H9 (cell line): ENCODE results near the gene CEACAM18. TPM values are rescaled to one million over a fixed set of nuclear protein-coding genes. Genes with fewer than 3 reads are reported as not detected.

Experiments used
- DNase-seq: peaks from one replicate; pipeline ENCODE4 v3.0.0-alpha.2; 2017
- H2AFZ ChIP-seq: one replicate; pipeline ENCODE4 v1.6.1; 2013; ENCODE audit warnings: mild to moderate bottlenecking, low read length, control low read depth, moderate library complexity
- H2AK5ac ChIP-seq: 2 replicates; pipeline ENCODE4 v1.6.1; 2013; ENCODE audit warnings: low read length, control low read depth, mixed read lengths; ENCODE audit not compliant: insufficient read length
- H2BK120ac ChIP-seq: one replicate; pipeline ENCODE4 v1.6.1; 2013; ENCODE audit warnings: low read depth, mild to moderate bottlenecking, low read length, control low read depth, inconsistent platforms; ENCODE audit not compliant: poor library complexity, severe bottlenecking
- H2BK12ac ChIP-seq: 2 replicates; pipeline ENCODE4 v1.6.1; 2013; ENCODE audit warnings: low read length, control low read depth, mixed read lengths, low read depth; ENCODE audit not compliant: insufficient read length
- H2BK15ac ChIP-seq: 2 replicates; pipeline ENCODE4 v1.6.1; 2013; ENCODE audit warnings: low read depth, low read length, control low read depth
- H2BK20ac ChIP-seq: one replicate; pipeline ENCODE4 v1.6.1; 2013; ENCODE audit warnings: low read depth, mild to moderate bottlenecking, low read length, control low read depth, inconsistent platforms; ENCODE audit not compliant: poor library complexity, severe bottlenecking
- H2BK5ac ChIP-seq: 2 replicates; pipeline ENCODE4 v1.6.1; 2013; ENCODE audit warnings: low read length, control low read depth, mixed read lengths; ENCODE audit not compliant: insufficient read length
- H3K14ac ChIP-seq: 2 replicates; pipeline ENCODE4 v1.6.1; 2013; ENCODE audit warnings: low read length, control low read depth; ENCODE audit not compliant: insufficient read depth
- H3K18ac ChIP-seq: 2 replicates; pipeline ENCODE4 v1.6.1; 2013; ENCODE audit warnings: low read depth, mild to moderate bottlenecking, mixed read lengths, low read length, control low read depth; ENCODE audit not compliant: insufficient read length
- H3K23ac ChIP-seq: 2 replicates; pipeline ENCODE4 v1.6.1; 2013; ENCODE audit warnings: low read length, control low read depth, mixed read lengths, low read depth; ENCODE audit not compliant: insufficient read length
- H3K23me2 ChIP-seq: 2 replicates; pipeline ENCODE4 v1.6.1; 2013; ENCODE audit warnings: low read depth, mild to moderate bottlenecking, mixed read lengths, low read length, control low read depth; ENCODE audit not compliant: insufficient read length, poor library complexity, severe bottlenecking
- H3K27ac ChIP-seq: 2 replicates; pipeline ENCODE4 v1.5.1; 2013; ENCODE audit warnings: low read length, control low read depth, mixed read lengths, low read depth; ENCODE audit not compliant: insufficient read length
- H3K27me3 ChIP-seq: 2 replicates; pipeline ENCODE4 v1.6.1; 2013; ENCODE audit warnings: low read length, control low read depth, inconsistent platforms; ENCODE audit not compliant: insufficient read depth
- H3K4ac ChIP-seq: 2 replicates; pipeline ENCODE4 v1.6.1; 2013; ENCODE audit warnings: low read depth, mild to moderate bottlenecking, control low read depth, inconsistent platforms, low read length, moderate library complexity
- H3K4me1 ChIP-seq: 2 replicates; pipeline ENCODE4 v1.6.1; 2013; ENCODE audit warnings: low read length, control low read depth, inconsistent platforms; ENCODE audit not compliant: insufficient read depth
- H3K4me2 ChIP-seq: 2 replicates; pipeline ENCODE4 v1.6.1; 2013; ENCODE audit warnings: low read length, control low read depth, mixed read lengths; ENCODE audit not compliant: insufficient read length, insufficient read depth
- H3K56ac ChIP-seq: 2 replicates; pipeline ENCODE4 v1.6.1; 2013; ENCODE audit warnings: low read depth, mild to moderate bottlenecking, mixed read lengths, low read length, control low read depth; ENCODE audit not compliant: insufficient read length
- H3K79me1 ChIP-seq: 2 replicates; pipeline ENCODE4 v1.6.1; 2013; ENCODE audit warnings: low read depth, mild to moderate bottlenecking, moderate library complexity, low read length, control low read depth, inconsistent platforms; ENCODE audit not compliant: insufficient read depth, poor library complexity, severe bottlenecking
- H3K79me2 ChIP-seq: 2 replicates; pipeline ENCODE4 v1.6.1; 2013; ENCODE audit warnings: low read length, control low read depth, inconsistent platforms; ENCODE audit not compliant: insufficient read depth
- H3K9ac ChIP-seq: 2 replicates; pipeline ENCODE4 v1.6.1; 2013; ENCODE audit warnings: low read length, control low read depth, mixed read lengths; ENCODE audit not compliant: insufficient read length; ENCODE audit errors: extremely low read depth
- H3K9me3 ChIP-seq: one replicate; pipeline ENCODE4 v1.6.1; 2013; ENCODE audit warnings: low read depth, low read length, inconsistent platforms; ENCODE audit not compliant: control insufficient read depth
- H3T11ph ChIP-seq: one replicate; pipeline ENCODE4 v1.6.1; 2013; ENCODE audit warnings: mild to moderate bottlenecking, low read length, control low read depth, inconsistent platforms
- H4K20me1 ChIP-seq: one replicate; pipeline ENCODE4 v1.6.1; 2013; ENCODE audit not compliant: control insufficient read depth, insufficient read length, insufficient read depth
- H4K5ac ChIP-seq: 2 replicates; pipeline ENCODE4 v1.6.1; 2013; ENCODE audit warnings: low read depth, mild to moderate bottlenecking, mixed read lengths, low read length, control low read depth; ENCODE audit not compliant: insufficient read length
- H4K8ac ChIP-seq: replicated peaks from 2 replicates; pipeline ENCODE4 v1.6.1; 2013; ENCODE audit warnings: low read length, control low read depth, mixed read lengths, low read depth; ENCODE audit not compliant: insufficient read length
- H4K91ac ChIP-seq: 2 replicates; pipeline ENCODE4 v1.6.1; 2013; ENCODE audit warnings: low read depth, mild to moderate bottlenecking, moderate library complexity, mixed read lengths, low read length, control low read depth; ENCODE audit not compliant: insufficient read length
- H3K27ac Mint-ChIP-seq, 3 experiments: 2 replicates in 2 of 3; 3 replicates in 1 of 3; pipeline ENCODE4 v1.8.0; 2020 to 2021; ENCODE audit warnings: mixed read lengths in 3 of 3, mild to moderate bottlenecking in 1 of 3, moderate library complexity in 1 of 3
- H3K27me3 Mint-ChIP-seq: 2 replicates; pipeline ENCODE4 v1.8.0; 2021; ENCODE audit warnings: low read depth, mild to moderate bottlenecking, moderate library complexity, mixed read lengths
- H3K36me3 Mint-ChIP-seq, 3 experiments: 2 replicates in 2 of 3; 3 replicates in 1 of 3; pipeline ENCODE4 v1.8.0; 2020 to 2021; ENCODE audit warnings: low read depth in 3 of 3, mixed read lengths in 3 of 3; ENCODE audit not compliant: insufficient read depth in 1 of 3
- H3K4me1 Mint-ChIP-seq, 2 experiments: 2 replicates each; pipeline ENCODE4 v1.8.0; 2020; ENCODE audit warnings: mixed read lengths in 2 of 2
- H3K4me3 Mint-ChIP-seq, 2 experiments: 2 replicates in 1 of 2; 3 replicates in 1 of 2; pipeline ENCODE4 v1.8.0; 2020 to 2021; ENCODE audit warnings: mild to moderate bottlenecking in 2 of 2, mixed read lengths in 2 of 2, moderate library complexity in 1 of 2
- H3K9me3 Mint-ChIP-seq, 2 experiments: 2 replicates in 1 of 2; 3 replicates in 1 of 2; pipeline ENCODE4 v1.8.0; 2020; ENCODE audit warnings: mild to moderate bottlenecking in 2 of 2, mixed read lengths in 2 of 2, moderate library complexity in 1 of 2
- WGBS: extraction: QIAGEN DNeasy Blood & Tissue Kit; methylation state at CpG from one replicate; pipeline ENCODE4 v1.1.7; 2013; ENCODE audit warnings: missing lambda C conversion rate, low lambda C conversion rate, mixed read lengths; ENCODE audit not compliant: insufficient read length; ENCODE audit errors: extremely low coverage; 5-methylcytosine and 5-hydroxymethylcytosine counted together
- total RNA-seq: library from RNA; stranded (reverse); gene quantifications from 2 replicates; pipeline ENCODE4 v1.2.1, GENCODE V29; 2021
- TF ChIP-seq, protein P1 (sequence below): fragments of 200-600 bp; sonication (generic); conservative IDR thresholded peaks from 3 replicates; pipeline ENCODE4 v1.8.0; 2021; ENCODE audit warnings: antibody characterized with exemption, mild to moderate bottlenecking

CEACAM18 gene
- total RNA-seq, 1 experiment from 2014 or later = not detected

DNA sequence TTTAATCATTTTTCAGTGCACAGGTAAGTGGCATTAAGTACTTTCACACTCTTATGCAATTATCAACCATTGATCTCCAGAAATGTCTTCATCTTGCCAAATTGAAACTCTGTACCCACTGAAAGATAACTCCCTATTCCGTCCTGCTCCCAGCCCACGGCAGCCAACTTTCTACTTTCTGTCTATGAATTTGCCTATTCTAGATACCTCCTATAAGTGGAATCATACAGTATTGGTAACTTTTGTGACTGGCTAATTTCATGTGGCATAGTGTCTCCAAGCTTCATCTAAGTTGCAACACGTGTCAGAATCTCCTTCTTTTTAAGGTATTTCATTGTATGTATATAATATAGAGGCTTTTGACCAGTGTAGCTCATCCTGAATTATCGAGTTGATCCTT lies 5.7 kb upstream of the CEACAM18 start:
- Mint-ChIP-seq H3K27ac (no peak overlapping the region), H3K36me3 (peaks cover 0 to 3% (median 0%) of the 10 kb centered on the region in 3 experiments; a peak in 2 of 7 replicates), H3K4me3 (no peak overlapping the region), H3K9me3 (peaks cover 2 to 83% of the 10 kb centered on the region in 2 experiments; a peak in 4 of 5 replicates), H3K4me1 (no peaks in the 10 kb centered on the region), H3K27me3 (peaks cover 46% of the 10 kb centered on the region)
- DNase-seq = no peak
- no CpG with 5 or more reads among the region's 4 CpGs for WGBS
- H3K9ac ChIP-seq = no peak overlapping the region
- H2BK12ac ChIP-seq = no peak overlapping the region
- no peak overlapping the region for H3K56ac ChIP-seq
- no peaks in the 10 kb centered on the region for H3K4me1 ChIP-seq
- no peak overlapping the region for H2BK5ac ChIP-seq
- H3K4me2 ChIP-seq = no peak overlapping the region
- no peak overlapping the region for H3K23ac ChIP-seq
- H2BK15ac ChIP-seq = no peak overlapping the region
- TF ChIP-seq, protein P1, sequence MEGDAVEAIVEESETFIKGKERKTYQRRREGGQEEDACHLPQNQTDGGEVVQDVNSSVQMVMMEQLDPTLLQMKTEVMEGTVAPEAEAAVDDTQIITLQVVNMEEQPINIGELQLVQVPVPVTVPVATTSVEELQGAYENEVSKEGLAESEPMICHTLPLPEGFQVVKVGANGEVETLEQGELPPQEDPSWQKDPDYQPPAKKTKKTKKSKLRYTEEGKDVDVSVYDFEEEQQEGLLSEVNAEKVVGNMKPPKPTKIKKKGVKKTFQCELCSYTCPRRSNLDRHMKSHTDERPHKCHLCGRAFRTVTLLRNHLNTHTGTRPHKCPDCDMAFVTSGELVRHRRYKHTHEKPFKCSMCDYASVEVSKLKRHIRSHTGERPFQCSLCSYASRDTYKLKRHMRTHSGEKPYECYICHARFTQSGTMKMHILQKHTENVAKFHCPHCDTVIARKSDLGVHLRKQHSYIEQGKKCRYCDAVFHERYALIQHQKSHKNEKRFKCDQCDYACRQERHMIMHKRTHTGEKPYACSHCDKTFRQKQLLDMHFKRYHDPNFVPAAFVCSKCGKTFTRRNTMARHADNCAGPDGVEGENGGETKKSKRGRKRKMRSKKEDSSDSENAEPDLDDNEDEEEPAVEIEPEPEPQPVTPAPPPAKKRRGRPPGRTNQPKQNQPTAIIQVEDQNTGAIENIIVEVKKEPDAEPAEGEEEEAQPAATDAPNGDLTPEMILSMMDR = no peak
- no peaks in the 10 kb centered on the region for H3K9me3 ChIP-seq
- H3K79me1 ChIP-seq = no peaks in the 10 kb centered on the region
- no peak overlapping the region for H4K8ac ChIP-seq
- no peak overlapping the region for H3K14ac ChIP-seq
- no peaks in the 10 kb centered on the region for H3K79me2 ChIP-seq
- H2BK120ac ChIP-seq = no peak overlapping the region
- H2AK5ac ChIP-seq = no peak overlapping the region
- H3K18ac ChIP-seq = no peak overlapping the region
- H4K91ac ChIP-seq = no peak overlapping the region
- H2AFZ ChIP-seq = no peak overlapping the region
- no peaks in the 10 kb centered on the region for H3K23me2 ChIP-seq
- no peak overlapping the region for H3T11ph ChIP-seq
- H4K20me1 ChIP-seq = no peaks in the 10 kb centered on the region
- H3K4ac ChIP-seq = no peak overlapping the region
- no peak overlapping the region for H2BK20ac ChIP-seq
- no peak overlapping the region for H3K27ac ChIP-seq
- no peak overlapping the region for H4K5ac ChIP-seq
- H3K27me3 ChIP-seq = no peaks in the 10 kb centered on the region
